Activated B cell treated with CpG ODN at 0.5 μM for 24 hours (primary cell): ENCODE results near the gene EHMT1. TPM values are rescaled to one million over a fixed set of nuclear protein-coding genes. Genes with fewer than 3 reads are reported as not detected.

ENCODE experiments used
- ATAC-seq: fragments of 200-7000 bp; cut with Tn5 transposase; one replicate; pipeline ENCODE4 v1.10.0; 2021; ENCODE audit warnings: low read depth, mild to moderate bottlenecking, moderate library complexity
- CTCF ChIA-PET: fragments of 350-600 bp; sonication (Branson Sonifier 250); formaldehyde crosslinking; loops from one replicate; lab custom pipeline; 2021; ENCODE audit warnings: antibody characterized with exemption; lab: Charles Lee
- POLR2A ChIA-PET: fragments of 350-600 bp; sonication (Branson Sonifier 250); formaldehyde crosslinking; loops from one replicate; lab custom pipeline; 2021; ENCODE audit warnings: antibody characterized with exemption; lab: Charles Lee
- DNase-seq: peaks from one replicate; pipeline ENCODE4 v3.0.0; 2022
- H3K27ac Mint-ChIP-seq: one replicate; pipeline ENCODE4 v1.8.0; 2020; ENCODE audit warnings: mixed read lengths
- H3K27me3 Mint-ChIP-seq: one replicate; pipeline ENCODE4 v1.8.0; 2021; ENCODE audit warnings: mixed read lengths
- H3K36me3 Mint-ChIP-seq: one replicate; pipeline ENCODE4 v1.8.0; 2021; ENCODE audit warnings: low read depth, mixed read lengths
- H3K4me1 Mint-ChIP-seq: one replicate; pipeline ENCODE4 v1.8.0; 2021; ENCODE audit warnings: mixed read lengths
- H3K4me3 Mint-ChIP-seq: one replicate; pipeline ENCODE4 v1.8.0; 2020; ENCODE audit warnings: mild to moderate bottlenecking, mixed read lengths
- H3K9me3 Mint-ChIP-seq: one replicate; pipeline ENCODE4 v1.8.0; 2020; ENCODE audit warnings: mixed read lengths
- intact Hi-C: fragments of 100-400 bp; cut with micrococcal nuclease; formaldehyde crosslinking; loops from one replicate; pipeline ENCODE4 v1.15.1; 2024
- total RNA-seq: library from RNA; stranded (reverse); gene quantifications from 2 replicates; pipeline ENCODE4 v1.2.3, GENCODE V29; 2022
- TF ChIP-seq, protein P1 (sequence below): fragments of 200-600 bp; IDR thresholded peaks from one replicate; pipeline ENCODE4 v1.8.0; 2022; ENCODE audit warnings: antibody characterized with exemption, mild to moderate bottlenecking

EHMT1 gene
- total RNA-seq, 1 donor from 2014 or later, result 163 TPM

DNA sequence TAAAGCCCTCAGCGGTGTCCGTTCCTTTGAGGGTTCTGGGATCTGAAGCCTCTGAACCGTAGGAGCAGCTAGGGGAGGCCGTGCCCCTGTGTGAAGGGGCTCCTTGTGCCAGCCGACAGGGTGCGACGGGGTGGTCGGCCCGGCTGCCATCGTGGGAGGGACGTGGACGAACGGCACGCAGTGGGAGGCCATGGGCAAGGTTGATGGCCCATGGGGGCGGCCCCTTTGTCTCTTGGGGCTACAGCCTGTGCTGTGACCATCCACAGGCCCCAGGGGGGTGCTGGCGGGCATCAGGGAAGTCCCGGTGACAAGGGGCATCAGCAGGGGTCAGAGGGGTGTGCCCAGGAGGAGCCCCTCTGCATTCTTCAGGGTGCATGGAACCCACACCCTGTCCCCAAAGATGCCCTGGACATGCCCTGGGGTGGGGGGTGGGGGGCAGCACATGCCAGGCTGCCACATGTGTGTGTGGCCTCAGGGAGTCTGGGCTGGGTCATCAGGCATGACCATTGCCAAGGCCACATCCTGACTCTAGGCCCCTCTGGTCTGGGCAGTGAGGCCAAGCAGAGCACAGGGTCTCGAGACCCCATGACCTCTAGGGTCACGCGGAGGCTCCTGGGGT, 209.2 kb downstream of the EHMT1 start:
- H3K27ac Mint-ChIP-seq, result no peak overlapping the region

DNA sequence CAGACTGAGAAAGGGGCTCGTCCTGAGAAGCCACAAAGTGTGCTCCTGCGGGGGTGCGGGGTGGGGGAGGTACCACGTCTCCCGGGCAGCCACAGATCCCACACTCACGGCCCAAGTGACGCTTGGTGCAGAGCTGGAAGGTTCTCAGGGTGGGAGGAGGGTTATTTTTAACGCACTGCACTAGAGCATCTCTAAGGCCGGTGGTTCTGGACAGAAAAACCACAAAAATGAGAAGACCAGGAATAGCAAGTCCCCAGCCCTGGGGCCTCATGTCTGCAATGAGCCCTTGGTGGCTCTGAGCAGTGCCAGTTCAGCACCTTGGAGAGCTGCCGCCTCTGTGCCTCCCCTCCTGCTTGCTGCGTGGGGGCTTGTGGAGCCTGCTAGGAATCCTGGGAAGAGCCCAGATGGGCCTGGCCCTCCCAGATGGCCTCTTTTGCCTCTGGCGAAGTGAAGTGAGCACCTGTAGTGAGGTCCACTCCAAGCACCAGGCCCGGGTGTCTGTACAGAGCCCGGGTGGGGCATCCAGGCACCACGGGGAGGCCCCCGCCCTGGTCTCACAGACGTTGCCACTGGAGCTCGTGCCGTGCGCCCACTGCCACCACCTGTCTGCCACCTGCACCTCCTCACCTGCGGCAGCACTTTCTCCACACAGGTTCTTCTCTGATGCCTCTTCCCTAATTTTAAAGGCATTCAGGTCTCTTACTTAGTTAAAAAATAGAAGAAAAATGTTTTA, 209.9 kb downstream of the EHMT1 start:
- Mint-ChIP-seq H3K27me3 (no peaks in the 10 kb centered on the region), H3K4me3 (no peak overlapping the region), H3K36me3 (peaks cover 75% of the 10 kb centered on the region), H3K27ac (no peak overlapping the region), H3K4me1 (peaks cover 27% of the 10 kb centered on the region), H3K9me3 (no peaks in the 10 kb centered on the region)
- intact Hi-C loops, result no loop called here
- ATAC-seq (no peak), DNase-seq (no peak)
- ChIA-PET POLR2A (no interaction called here), CTCF (no interaction called here)
- TF ChIP-seq, protein P1, sequence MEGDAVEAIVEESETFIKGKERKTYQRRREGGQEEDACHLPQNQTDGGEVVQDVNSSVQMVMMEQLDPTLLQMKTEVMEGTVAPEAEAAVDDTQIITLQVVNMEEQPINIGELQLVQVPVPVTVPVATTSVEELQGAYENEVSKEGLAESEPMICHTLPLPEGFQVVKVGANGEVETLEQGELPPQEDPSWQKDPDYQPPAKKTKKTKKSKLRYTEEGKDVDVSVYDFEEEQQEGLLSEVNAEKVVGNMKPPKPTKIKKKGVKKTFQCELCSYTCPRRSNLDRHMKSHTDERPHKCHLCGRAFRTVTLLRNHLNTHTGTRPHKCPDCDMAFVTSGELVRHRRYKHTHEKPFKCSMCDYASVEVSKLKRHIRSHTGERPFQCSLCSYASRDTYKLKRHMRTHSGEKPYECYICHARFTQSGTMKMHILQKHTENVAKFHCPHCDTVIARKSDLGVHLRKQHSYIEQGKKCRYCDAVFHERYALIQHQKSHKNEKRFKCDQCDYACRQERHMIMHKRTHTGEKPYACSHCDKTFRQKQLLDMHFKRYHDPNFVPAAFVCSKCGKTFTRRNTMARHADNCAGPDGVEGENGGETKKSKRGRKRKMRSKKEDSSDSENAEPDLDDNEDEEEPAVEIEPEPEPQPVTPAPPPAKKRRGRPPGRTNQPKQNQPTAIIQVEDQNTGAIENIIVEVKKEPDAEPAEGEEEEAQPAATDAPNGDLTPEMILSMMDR, result no peak

More for the DNA sequence above, 209.2 kb downstream of the EHMT1 start:
- H3K9me3 Mint-ChIP-seq, result no peaks in the 10 kb centered on the region
- no peaks in the 10 kb centered on the region for H3K27me3 Mint-ChIP-seq
- TF ChIP-seq, protein P1, result no peak
- H3K4me3 Mint-ChIP-seq, result no peak overlapping the region
- intact Hi-C loops, result no loop called here
- peaks cover 27% of the 10 kb centered on the region for H3K4me1 Mint-ChIP-seq
- no peak for ATAC-seq
- no peak for DNase-seq
- peaks cover 70% of the 10 kb centered on the region for H3K36me3 Mint-ChIP-seq
- ChIA-PET POLR2A (no interaction called here), CTCF (no interaction called here)

DNA sequence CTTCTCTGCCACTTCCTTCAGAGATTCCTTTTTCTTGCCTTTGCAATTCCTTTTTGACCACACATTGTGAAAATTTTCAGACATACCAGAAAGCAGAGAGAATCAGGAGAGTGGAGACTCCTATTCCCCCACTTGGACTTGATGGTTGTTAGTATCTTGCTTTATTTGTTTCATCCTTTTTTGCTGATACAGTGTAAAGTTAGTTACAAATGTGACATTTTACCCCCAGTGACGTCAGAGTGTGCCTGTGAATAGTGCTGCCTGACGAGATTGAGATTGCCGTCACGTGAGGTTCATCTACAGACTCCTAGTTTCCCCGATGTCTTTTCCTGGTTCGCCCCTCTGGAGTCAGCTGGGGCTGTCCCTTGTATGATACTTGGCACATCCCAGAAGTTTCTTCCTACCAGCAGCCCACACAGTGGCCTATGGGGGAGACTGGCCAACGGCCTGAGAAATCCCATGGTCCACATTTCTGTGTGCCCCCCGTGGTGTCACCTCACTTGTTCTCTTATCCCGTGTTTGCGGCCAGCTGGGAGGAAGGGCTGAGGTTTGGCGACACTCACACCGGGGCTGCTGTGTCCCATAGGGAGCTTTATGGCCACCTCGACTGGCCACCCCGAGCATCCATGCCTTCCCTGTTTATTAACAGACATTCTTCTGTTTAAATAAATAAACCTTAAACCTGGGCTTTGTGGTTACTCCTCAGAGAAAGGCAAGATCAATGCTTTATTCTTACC, 210.6 kb downstream of the EHMT1 start:
- H3K27ac Mint-ChIP-seq, result no peak overlapping the region
- peaks cover 23% of the 10 kb centered on the region for H3K4me1 Mint-ChIP-seq
- H3K36me3 Mint-ChIP-seq, result peaks cover 70% of the 10 kb centered on the region

DNA sequence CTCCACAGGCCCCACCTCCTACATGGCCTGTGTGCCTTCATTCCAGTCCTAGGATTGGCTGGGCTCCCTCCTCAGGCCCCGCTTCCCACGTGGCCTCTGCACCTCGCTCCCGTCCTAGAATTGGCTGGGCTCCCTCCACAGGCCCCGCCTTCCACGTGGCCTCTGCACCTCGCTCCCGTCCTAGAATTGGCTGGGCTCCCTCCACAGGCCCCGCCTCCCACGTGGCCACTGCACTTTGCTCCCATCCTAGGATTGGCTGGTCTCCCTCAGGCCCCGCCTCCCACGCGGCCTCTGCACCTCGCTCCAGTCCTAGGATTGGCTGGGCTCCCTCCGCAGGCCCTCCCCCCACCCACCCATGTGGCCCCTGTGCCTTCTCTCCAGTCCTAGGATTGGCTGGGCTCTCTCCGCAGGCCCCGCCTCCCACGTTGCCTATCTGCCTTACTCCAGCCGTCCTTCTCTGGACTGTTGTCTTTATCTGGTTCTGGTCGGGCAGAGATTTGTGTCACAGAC, 213.4 kb downstream of the EHMT1 start:
- Mint-ChIP-seq H3K4me3 (no peak overlapping the region), H3K4me1 (no peaks in the 10 kb centered on the region), H3K36me3 (peaks cover 63% of the 10 kb centered on the region), H3K9me3 (no peaks in the 10 kb centered on the region), H3K27ac (no peak overlapping the region), H3K27me3 (no peaks in the 10 kb centered on the region)
- DNase-seq, result no peak
- POLR2A ChIA-PET, result no interaction called here
- TF ChIP-seq, protein P1, result no peak
- ATAC-seq, result no peak
- intact Hi-C loops, result no loop called here
- CTCF ChIA-PET, result no interaction called here

More for the DNA sequence above, 210.6 kb downstream of the EHMT1 start:
- no peaks in the 10 kb centered on the region for H3K9me3 Mint-ChIP-seq
- TF ChIP-seq, protein P1, result no peak
- ChIA-PET POLR2A (no interaction called here), CTCF (no interaction called here)
- no peaks in the 10 kb centered on the region for H3K27me3 Mint-ChIP-seq
- no peak overlapping the region for H3K4me3 Mint-ChIP-seq
- ATAC-seq, result no peak
- intact Hi-C loops, result no loop called here
- DNase-seq, result no peak
